Measurements from ENCODE around the gene ZSCAN31.
"Not testable (repeated sequence)": the region's sequence is repeated elsewhere in the genome, so short reads cannot be mapped to it uniquely, and the experiment has no call there.

Gene ZSCAN31

GRCh38 chr6:28317866-28318265 lies 18.1 kb downstream of the ZSCAN31 start:
- DNase-seq (ENCODE audit: low read depth): not testable (repeated sequence)

GRCh38 chr6:28315628-28316027 lies 20.3 kb downstream of the ZSCAN31 start:
- DNase-seq (ENCODE audit: low read depth): no peak

- DNase-seq (ENCODE audit: low read depth): no peak
Measured at GRCh38 chr6:28312939-28313338, 23.0 kb downstream of the ZSCAN31 start.

GRCh38 chr6:28311139-28311823 lies 24.7 kb downstream of the ZSCAN31 start:
- no peak for DNase-seq (ENCODE audit: low read depth)

- DNase-seq (ENCODE audit: low read depth): not testable (repeated sequence)
Measured at GRCh38 chr6:28306363-28306762, 29.6 kb downstream of the ZSCAN31 start.

- no peak for DNase-seq (ENCODE audit: low read depth)
Measured at GRCh38 chr6:28303570-28303969, 32.4 kb downstream of the ZSCAN31 start.

- DNase-seq (ENCODE audit: low read depth): no peak
Measured at GRCh38 chr6:28296520-28297060, 39.4 kb downstream of the ZSCAN31 start.

GRCh38 chr6:28295326-28295725 lies 40.6 kb downstream of the ZSCAN31 start:
- DNase-seq (ENCODE audit: low read depth): no peak

- no peak for DNase-seq (ENCODE audit: low read depth)
Measured at GRCh38 chr6:28291573-28291972, 44.4 kb downstream of the ZSCAN31 start.

- DNase-seq (ENCODE audit: low read depth): no peak
Measured at GRCh38 chr6:28282926-28283325, 53.0 kb downstream of the ZSCAN31 start.

- peak; percentile 40 for DNase-seq (ENCODE audit: low read depth)
Measured at GRCh38 chr6:28281288-28282064, 54.5 kb downstream of the ZSCAN31 start, which contains the start of gene PGBD1. TSS of gene PGBD1 (plus strand) at chr6:28281572. CDS start at chr6:28283814, 2,242 bp downstream.

GRCh38 chr6:28280595-28281287 lies 55.2 kb downstream of the ZSCAN31 start:
- no peak for DNase-seq (ENCODE audit: low read depth)

- no peak for DNase-seq (ENCODE audit: low read depth)
Measured at GRCh38 chr6:28277746-28278145, 58.2 kb downstream of the ZSCAN31 start.

- no peak for DNase-seq (ENCODE audit: low read depth)
Measured at GRCh38 chr6:28274888-28275287, 61.1 kb downstream of the ZSCAN31 start.

Measured in stromal cell of bone marrow (primary cell).